H1 (cell line): Measurements from ENCODE around the gene LMX1B.

Source experiments
- CHD2 ChIP-seq: IDR thresholded peaks from 2 replicates; pipeline ENCODE4 v1.6.1; 2012; ENCODE audit warnings: low read length, improper control_type of control experiment
- EGR1 ChIP-seq: IDR thresholded peaks from 2 replicates; pipeline ENCODE4 v1.6.1; 2011; ENCODE audit warnings: low read depth, low read length, borderline replicate concordance
- EZH2 ChIP-seq: fragments of 200-600 bp; sonication (generic); IDR thresholded peaks from 2 replicates; pipeline ENCODE4 v1.7.1; 2012; ENCODE audit warnings: low read depth, mild to moderate bottlenecking, moderate library complexity, low read length, inconsistent platforms; ENCODE audit not compliant: severe bottlenecking
- POLR2A ChIP-seq, 2 experiments: IDR thresholded peaks; 1 replicate in 1 of 2; 2 replicates in 1 of 2; pipeline ENCODE4 v1.6.1; 2011; ENCODE audit warnings: low read depth in 2 of 2, low read length in 2 of 2, mild to moderate bottlenecking in 2 of 2; ENCODE audit errors: control extremely low read depth in 1 of 2
- SUZ12 ChIP-seq: fragments of 200-600 bp; sonication (generic); IDR thresholded peaks from 2 replicates; pipeline ENCODE4 v1.6.1; 2012; ENCODE audit warnings: mild to moderate bottlenecking, inconsistent platforms, low read length, moderate library complexity, mixed read lengths
- TF ChIP-seq, protein P1 (sequence below), 3 experiments: IDR thresholded peaks; 1 replicate in 2 of 3; 2 replicates in 1 of 3; pipeline versions ENCODE4 v1.5.1 to v1.6.1; 2011; ENCODE audit warnings: low read length in 3 of 3, mild to moderate bottlenecking in 3 of 3, inconsistent platforms in 2 of 3, low read depth in 1 of 3, moderate library complexity in 1 of 3; ENCODE audit not compliant: insufficient read depth in 1 of 3; ENCODE audit errors: control extremely low read depth in 1 of 3

DNA sequence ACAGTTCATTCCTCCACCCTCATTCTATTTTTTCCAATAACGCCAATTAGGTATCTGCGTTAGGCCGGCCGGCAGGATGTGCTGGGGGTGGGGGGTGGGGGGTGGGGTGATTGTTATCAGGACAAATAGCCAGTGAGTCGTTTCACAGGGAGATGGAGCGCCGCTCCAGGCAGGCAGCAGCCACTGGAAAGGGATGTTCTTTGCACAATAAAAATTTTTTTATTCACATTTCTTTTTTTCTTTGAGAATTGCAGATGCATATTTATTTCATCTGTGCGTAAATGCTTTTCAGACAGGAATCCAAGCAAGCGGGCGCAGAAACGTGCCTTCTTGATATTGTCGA is 4.1 kb downstream of the LMX1B start:
- TF ChIP-seq EZH2: no peak
- no peak for TF ChIP-seq CHD2
- TF ChIP-seq, protein P1, sequence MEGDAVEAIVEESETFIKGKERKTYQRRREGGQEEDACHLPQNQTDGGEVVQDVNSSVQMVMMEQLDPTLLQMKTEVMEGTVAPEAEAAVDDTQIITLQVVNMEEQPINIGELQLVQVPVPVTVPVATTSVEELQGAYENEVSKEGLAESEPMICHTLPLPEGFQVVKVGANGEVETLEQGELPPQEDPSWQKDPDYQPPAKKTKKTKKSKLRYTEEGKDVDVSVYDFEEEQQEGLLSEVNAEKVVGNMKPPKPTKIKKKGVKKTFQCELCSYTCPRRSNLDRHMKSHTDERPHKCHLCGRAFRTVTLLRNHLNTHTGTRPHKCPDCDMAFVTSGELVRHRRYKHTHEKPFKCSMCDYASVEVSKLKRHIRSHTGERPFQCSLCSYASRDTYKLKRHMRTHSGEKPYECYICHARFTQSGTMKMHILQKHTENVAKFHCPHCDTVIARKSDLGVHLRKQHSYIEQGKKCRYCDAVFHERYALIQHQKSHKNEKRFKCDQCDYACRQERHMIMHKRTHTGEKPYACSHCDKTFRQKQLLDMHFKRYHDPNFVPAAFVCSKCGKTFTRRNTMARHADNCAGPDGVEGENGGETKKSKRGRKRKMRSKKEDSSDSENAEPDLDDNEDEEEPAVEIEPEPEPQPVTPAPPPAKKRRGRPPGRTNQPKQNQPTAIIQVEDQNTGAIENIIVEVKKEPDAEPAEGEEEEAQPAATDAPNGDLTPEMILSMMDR (IDR thresholded peaks at IDR 0.05; ENCODE audit: control extremely low read depth in 1 of 3, insufficient read depth in 1 of 3, low read depth in 1 of 3, low read length in 3 of 3): no peak
- TF ChIP-seq POLR2A (IDR thresholded peaks at IDR 0.05; ENCODE audit: control extremely low read depth in 1 of 2, low read depth in 2 of 2, low read length in 2 of 2): no peak
- no peak for TF ChIP-seq EGR1
- TF ChIP-seq SUZ12: no peak
